Right atrium auricular region (tissue), 2 donors: ENCODE measurements around the gene ALDH1L2. TPM values are rescaled to one million over a fixed set of nuclear protein-coding genes. Genes with fewer than 3 reads are reported as not detected.
A peak's percentile ranks its signal among the peaks of the same experiment; 100 is the strongest.

Source experiments
- DNase-seq: peaks from one replicate; pipeline ENCODE4 v3.0.0-alpha.2; 2019; ENCODE audit warnings: low spot score
- H3K27ac ChIP-seq, 2 donors: fragments of 200-600 bp; sonication (generic); 1 replicate in 1 of 2; 2 replicates in 1 of 2; pipeline ENCODE4 v1.5.1; 2016 to 2019
- H3K27me3 ChIP-seq, 2 donors: fragments of 200-600 bp; sonication (generic); one replicate each; pipeline versions ENCODE4 v1.5.1 to v1.6.0; 2017 to 2019
- H3K36me3 ChIP-seq: fragments of 200-600 bp; sonication (generic); one replicate; pipeline ENCODE4 v1.5.1; 2016
- H3K4me1 ChIP-seq, 2 donors: fragments of 200-600 bp; sonication (generic); one replicate each; pipeline versions ENCODE4 v1.5.1 to v1.6.0; 2017 to 2019
- H3K4me3 ChIP-seq, 2 donors: fragments of 200-600 bp; sonication (generic); 1 replicate in 1 of 2; 2 replicates in 1 of 2; pipeline ENCODE4 v1.5.1; 2017 to 2019; ENCODE audit warnings: mild to moderate bottlenecking in 1 of 2, moderate library complexity in 1 of 2
- H3K9me3 ChIP-seq, 2 donors: fragments of 200-600 bp; sonication (generic); one replicate each; pipeline ENCODE4 v1.5.1; 2019
- CTCF ChIP-seq, 2 donors: fragments of 200-600 bp; sonication (generic); IDR thresholded peaks; one replicate each; pipeline ENCODE4 v1.5.1; 2019; ENCODE audit warnings: antibody characterized with exemption in 2 of 2
- total RNA-seq, 2 donors: library from RNA; depleted of rRNA; stranded (reverse); fragments of >200 nt; gene quantifications; one replicate each; pipeline ENCODE4 v1.1.0, GENCODE V29; 2016

Gene ALDH1L2
- total RNA-seq, 2 donors from 2014 or later, result 1.2 to 2.5 TPM

- no peaks in the 10 kb centered on the region for H3K36me3 ChIP-seq
- no peak overlapping the region for H3K27ac ChIP-seq
- H3K27me3 ChIP-seq, result no peaks in the 10 kb centered on the region
- TF ChIP-seq CTCF (IDR thresholded peaks at IDR 0.05), result no peak
- H3K9me3 ChIP-seq, result peaks cover 0 to 18% of the 10 kb centered on the region in 2 donors
- H3K4me3 ChIP-seq, result no peak overlapping the region
- DNase-seq, result no peak
- H3K4me1 ChIP-seq, result no peaks in the 10 kb centered on the region
Observed at GRCh38 chr12:105091476-105092206, 7.4 kb upstream of the ALDH1L2 start.

- Histone ChIP-seq H3K9me3 (peaks cover 0 to 9% of the 10 kb centered on the region in 2 donors), H3K4me1 (no peaks in the 10 kb centered on the region), H3K4me3 (no peak overlapping the region), H3K36me3 (no peaks in the 10 kb centered on the region), H3K27ac (no peak overlapping the region), H3K27me3 (no peaks in the 10 kb centered on the region)
- no peak for DNase-seq
- TF ChIP-seq CTCF (IDR thresholded peaks at IDR 0.05), result no peak
Observed at GRCh38 chr12:105090361-105090760, 6.1 kb upstream of the ALDH1L2 start.

- no peak overlapping the region for H3K27ac ChIP-seq
- peaks cover 0 to 3% of the 10 kb centered on the region in 2 donors for H3K9me3 ChIP-seq
- H3K27me3 ChIP-seq, result no peaks in the 10 kb centered on the region
- H3K36me3 ChIP-seq, result no peaks in the 10 kb centered on the region
- TF ChIP-seq CTCF (IDR thresholded peaks at IDR 0.05), result no peak
- no peaks in the 10 kb centered on the region for H3K4me1 ChIP-seq
- H3K4me3 ChIP-seq, result no peak overlapping the region
- DNase-seq, result no peak
Observed at GRCh38 chr12:105089817-105090216, 5.6 kb upstream of the ALDH1L2 start.

- H3K9me3 ChIP-seq, result no peaks in the 10 kb centered on the region
- no peaks in the 10 kb centered on the region for H3K36me3 ChIP-seq
- DNase-seq, result no peak
- no peak for TF ChIP-seq CTCF (IDR thresholded peaks at IDR 0.05)
- H3K27ac ChIP-seq, result no peak overlapping the region
- no peaks in the 10 kb centered on the region for H3K27me3 ChIP-seq
- no peak overlapping the region for H3K4me3 ChIP-seq
- H3K4me1 ChIP-seq, result peaks cover 0 to 21% of the 10 kb centered on the region in 2 donors
Observed at GRCh38 chr12:105085501-105085900, 1.2 kb upstream of the ALDH1L2 start.

- Histone ChIP-seq H3K4me1 (peaks cover 0 to 21% of the 10 kb centered on the region in 2 donors), H3K27me3 (no peaks in the 10 kb centered on the region), H3K9me3 (no peaks in the 10 kb centered on the region), H3K36me3 (no peaks in the 10 kb centered on the region), H3K4me3 (peak overlapping the region; percentile 49 to 60), H3K27ac (peak overlapping the region; percentile 40 to 53)
- TF ChIP-seq CTCF (IDR thresholded peaks at IDR 0.05), result no peak
- DNase-seq, result peak; percentile 87
Observed at GRCh38 chr12:105083551-105084105, 630 bp downstream of the ALDH1L2 start.
